Non-pigmented ciliary epithelial cell (primary cell): Measurements from ENCODE around the gene ANKRD39.
"Not testable (repeated sequence)": the region's sequence is repeated elsewhere in the genome, so short reads cannot be mapped to it uniquely, and the experiment has no call there.

ENCODE experiments used
- DNase-seq: peaks from one replicate; pipeline ENCODE4 v3.0.0-alpha.2; 2010; ENCODE audit warnings: low read depth

ANKRD39 gene

DNA sequence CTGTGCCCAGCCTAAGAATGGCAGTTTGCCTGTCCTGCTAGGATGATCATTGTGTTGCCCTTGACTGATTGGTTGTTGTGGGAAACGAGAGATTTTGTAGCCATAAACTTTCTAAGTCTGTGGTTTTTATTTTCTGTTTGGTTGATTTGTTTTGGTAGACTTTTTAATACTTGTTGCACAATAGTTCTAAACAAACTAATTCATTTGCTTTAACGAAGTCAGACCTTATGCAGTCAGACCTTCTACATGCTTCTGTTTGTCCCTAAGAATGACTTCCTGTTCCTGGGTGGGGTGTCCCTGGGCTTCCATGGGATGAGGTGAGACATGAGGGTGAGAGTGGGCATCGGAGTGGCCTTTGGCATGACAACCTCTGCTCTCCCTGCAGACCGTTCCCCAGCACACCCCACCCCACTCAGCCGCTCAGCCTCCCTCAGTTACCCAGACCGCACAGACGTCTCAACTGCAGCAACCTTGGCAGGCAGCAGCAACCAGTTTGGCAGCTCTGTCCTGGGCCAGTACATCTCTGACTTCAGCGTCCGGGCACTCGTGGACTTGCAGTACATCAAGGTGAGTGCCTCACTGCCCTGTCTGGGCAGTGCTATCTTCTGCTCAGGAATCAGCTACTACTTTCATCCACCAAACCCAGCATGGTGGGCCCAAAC lies 49.5 kb downstream of the ANKRD39 start:
- no peak for DNase-seq

- DNase-seq, result no peak
These were observed 50.7 kb downstream of the ANKRD39 start for GRCh38 chr2:96807127-96807471.

DNA sequence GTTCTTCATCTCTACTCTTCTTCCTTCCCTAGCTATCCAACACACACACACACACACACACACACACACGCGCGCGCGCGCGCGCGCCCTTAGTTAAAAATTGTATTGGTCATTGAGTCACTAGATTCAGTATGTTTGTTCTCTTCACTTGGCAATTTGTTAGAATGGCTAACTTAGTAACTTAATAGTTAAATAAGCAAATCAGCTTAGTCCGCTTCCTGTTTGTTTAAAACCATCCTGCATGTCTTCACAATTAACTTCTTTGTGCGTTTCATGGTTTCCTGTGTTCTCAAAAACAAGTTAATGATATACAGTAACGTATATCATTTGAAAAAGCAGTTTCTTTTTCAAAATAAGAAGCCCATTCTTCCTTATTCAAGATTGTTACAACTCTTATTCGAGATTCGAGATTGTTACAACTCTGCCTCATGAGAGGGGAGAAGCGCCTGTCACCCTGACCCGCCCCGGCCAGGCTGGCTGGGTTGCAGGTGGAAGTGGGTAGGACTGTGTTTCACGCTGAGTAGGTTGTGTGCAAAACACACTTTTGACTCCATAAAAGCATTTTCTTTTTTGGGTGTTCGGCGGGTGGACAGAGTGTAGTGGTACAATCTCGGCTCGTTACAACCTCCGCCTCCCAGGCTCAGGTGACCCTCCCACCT lies 51.2 kb downstream of the ANKRD39 start:
- DNase-seq, result no peak

DNA sequence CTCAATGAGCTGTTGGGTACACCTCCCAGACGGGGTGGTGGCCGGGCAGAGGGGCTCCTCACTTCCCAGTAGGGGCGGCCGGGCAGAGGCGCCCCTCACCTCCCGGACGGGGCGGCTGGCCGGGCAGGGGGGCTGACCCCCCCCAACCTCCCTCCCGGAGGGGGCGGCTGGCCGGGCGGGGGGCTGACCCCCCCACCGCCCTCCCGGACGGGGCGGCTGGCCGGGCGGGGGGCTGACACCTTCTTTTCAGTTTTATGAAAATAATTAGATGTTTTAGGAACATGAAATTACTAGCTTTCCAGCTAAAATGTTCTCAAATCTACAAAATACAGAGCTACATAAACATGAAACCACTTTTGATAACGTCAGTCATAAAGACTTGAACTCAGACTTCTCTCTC lies 51.9 kb downstream of the ANKRD39 start:
- not testable (repeated sequence) for DNase-seq

GRCh38 chr2:96804986-96805385 lies 52.8 kb downstream of the ANKRD39 start:
- no peak for DNase-seq

- DNase-seq, result no peak
These were observed 55.1 kb downstream of the ANKRD39 start for GRCh38 chr2:96802721-96803120.

DNA sequence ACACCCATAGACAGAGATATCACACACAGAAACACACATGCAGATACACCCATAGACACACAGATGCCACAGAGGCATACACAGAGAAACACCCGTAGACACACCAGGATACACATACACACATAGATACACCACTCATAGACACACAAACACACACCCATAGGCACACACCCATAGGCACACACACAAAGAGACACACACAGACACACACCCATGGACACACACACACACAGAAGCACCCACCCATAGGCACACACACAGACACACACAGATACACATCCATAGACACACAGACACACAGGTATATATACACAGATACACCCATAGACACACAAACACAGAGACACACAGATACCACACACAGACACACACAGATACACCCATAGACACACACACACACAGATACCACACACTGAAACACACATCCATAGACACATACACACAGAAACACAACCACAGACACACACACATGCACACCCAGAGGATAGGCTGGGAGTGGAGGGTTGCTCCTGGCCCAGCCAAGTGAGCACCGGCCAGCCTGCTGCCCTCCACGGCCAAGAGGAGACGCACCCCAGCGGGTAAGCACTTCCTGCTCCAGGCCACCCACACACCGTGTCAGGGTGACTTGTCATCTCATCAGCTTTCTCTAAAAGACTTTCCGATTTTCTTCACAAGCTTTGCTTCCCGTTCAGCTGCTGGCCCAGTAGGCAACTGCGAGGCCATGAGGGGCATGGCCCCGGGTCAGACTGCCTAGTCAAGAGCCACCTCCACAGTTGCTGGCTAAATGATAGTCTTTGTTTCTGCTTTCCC lies 55.8 kb downstream of the ANKRD39 start:
- no peak for DNase-seq

DNA sequence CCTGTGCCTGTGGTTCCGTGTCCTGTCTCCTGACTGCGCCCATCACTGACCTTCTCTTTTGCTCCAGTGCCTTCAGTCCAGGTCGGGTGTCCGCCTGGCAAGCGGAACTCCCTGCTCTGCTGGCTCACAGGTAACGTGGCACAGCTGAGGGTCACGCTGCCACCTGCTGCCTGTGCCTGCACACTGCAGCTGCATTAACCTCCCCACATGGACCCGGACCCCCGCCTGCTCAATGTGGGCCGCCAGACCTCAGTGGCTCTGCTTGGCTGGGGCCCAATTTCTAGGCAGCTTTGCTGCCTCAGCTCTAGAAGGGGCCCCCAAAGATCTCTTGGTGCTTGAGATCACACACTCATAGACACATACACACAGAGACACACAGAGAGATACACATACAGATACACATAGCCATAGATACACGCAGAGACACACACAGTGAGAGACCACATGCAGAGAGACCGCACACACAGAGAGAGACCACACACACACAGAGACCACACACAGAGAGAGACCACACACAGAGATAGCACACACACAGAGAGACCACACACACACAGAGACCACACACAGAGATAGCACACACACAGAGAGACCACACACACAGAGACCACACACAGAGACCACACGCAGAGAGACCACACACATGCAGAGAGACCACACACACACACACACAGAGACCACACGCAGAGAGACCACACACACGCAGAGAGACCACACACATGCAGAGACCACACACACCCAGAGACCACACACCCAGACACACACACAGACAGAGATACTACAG lies 56.6 kb downstream of the ANKRD39 start:
- no peak for DNase-seq

DNA sequence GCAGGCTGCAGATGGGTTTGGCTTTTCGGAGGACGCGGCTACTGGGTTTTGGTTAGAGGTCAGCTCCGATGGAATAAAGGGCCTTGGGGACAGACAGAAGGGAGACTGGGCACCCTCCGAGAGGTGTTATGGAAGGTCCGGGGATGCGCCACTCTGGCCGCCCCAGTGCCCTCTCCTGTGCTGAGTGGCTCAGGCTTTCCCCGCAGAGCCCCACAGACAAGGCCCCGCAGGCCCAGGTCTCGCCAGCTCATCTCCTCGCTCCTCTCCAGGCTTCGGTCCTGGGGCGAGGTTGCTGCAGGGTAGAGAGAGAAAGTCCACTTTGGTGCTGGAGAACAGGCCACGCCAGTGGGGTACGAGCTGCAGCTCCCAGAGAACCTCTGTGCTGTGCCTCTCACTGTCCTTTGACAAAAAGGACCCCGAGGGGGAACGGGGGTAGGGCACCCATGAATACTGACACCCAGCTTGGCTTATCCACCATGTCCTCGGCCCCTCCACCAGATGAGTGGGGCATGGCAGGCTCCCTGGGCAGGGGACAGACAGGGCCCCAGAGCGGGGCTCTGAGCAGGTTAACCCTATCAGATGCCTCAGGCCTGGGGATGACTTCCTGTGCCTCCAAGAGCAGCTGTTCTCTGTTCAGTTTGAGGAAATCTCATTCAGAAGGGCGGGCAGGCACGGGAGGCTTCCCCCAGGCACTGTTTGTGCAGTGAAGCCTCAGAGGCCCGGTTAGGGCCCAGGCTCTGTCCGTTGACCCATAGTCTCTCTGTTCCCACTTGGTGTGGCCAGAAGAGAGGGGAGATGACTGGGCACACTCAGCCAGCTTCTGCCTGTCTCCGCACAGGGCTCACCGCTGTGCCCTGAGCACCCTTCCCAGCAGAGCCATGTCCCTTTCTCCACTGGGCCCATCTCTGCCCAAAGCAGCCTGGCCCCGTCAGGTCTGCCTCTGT lies 57.5 kb downstream of the ANKRD39 start:
- no peak for DNase-seq

DNA sequence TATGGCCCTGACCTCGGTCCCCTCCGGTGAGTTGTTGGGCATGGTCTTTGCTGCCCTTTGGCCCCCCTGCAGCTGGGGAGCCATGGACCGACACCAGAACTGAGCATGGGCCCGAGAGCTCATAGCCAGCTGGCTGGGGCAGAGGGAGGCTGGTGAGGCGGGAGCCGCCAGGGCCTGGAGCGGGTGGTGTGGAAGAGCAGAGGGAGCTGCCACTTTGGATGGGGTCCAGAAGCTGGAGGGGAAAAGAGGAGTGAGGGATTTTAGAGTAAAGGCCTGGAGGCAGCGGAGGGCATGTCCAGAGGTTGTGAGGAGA lies 58.2 kb downstream of the ANKRD39 start:
- no peak for DNase-seq

- DNase-seq, result no peak
These were observed 58.8 kb downstream of the ANKRD39 start for GRCh38 chr2:96798733-96799622.
